Endometrium (tissue), 2 donors: ENCODE measurements around the gene CDYL.

Experiments used
- FAIRE-seq: peaks from 2 replicates; lab custom pipeline; 2012; peaks lifted over from hg19 to GRCh38; lab: Jason Lieb, UNC
- donor health status: control.
- donor health status: control.

Gene CDYL

GRCh38 chr6:4776131-4776492, at the start of gene CDYL:
Gene CDYL (plus strand): TSS chr6:4776404. CDS start chr6:4776784, 380 bp downstream.
- no peak for FAIRE-seq

DNA sequence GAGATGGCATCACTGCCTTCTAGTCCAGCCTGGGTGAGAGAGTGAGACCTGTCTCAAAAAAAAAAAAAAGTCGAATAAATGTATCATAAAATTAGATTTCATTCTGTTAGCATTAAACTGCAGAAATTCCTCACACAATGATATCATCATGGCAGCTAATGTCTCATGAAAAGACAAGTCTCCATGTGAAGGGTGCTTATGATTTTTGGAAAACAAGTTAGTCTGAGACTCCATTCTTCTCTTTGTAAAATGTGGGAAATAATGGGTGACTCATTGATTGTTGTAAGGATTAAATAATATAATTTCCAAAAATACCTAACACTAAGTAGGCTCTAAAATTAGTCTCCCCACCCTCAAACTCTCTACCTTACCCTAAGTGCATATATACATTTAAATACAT, 49.6 kb upstream of the CDYL start:
- FAIRE-seq = no peak

DNA sequence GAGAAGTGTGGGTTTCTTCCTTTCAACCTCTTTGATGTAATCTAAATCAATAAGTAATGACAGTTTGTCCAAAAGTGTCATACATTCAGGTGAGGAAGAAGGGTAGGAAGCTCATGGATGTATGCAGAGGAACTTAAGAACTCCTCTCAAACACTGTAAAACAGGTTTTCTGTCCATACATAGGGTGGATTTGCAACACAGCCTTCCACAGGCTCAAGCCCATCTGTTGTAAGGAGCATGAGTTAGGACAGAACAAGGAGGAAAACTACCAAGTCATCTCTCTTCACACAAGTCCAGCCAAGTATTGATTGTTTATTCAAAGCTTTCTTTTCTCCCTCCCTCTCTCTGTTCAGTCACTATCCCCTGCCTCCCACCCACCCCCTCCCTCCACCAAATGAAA, 49.0 kb upstream of the CDYL start:
- no peak for FAIRE-seq

- no peak for FAIRE-seq
Measured at GRCh38 chr6:4727671-4728435, 48.4 kb upstream of the CDYL start.

DNA sequence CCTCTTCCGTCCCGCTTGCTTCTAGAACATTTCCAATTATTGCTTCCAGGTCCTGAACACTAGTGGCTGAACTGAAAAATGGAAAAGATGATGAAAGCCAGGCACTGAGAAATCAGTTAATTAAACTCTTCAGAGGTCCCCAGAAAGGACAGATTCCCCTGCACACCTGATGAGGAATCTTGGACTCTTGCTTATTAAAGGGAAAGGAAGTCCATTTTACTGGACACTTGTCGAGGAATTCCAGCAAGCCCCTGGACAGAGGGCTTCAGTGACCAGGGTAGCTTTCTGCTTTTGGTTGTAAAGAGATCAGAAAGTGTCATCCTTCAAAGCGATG, 47.8 kb upstream of the CDYL start:
- no peak for FAIRE-seq

DNA sequence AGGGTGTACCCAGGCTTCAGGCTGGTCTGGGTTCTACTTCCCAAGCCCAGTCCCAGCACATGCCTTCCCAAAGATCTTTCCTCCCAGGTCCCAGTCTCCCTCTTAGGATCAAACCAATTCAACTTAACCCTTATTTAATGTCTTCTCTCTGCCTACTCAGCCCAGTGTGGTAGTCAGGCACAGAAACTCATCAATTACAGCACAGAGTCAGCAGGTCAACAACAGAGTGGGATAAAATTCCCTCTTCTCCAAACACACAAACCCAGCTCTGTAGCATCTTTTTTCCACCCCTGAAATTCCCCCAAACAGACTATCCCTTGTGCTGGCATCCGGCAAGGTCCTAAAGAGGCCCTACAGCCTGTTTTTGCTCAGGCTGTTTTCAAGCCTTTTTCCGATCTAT, 47.3 kb upstream of the CDYL start:
- FAIRE-seq = no peak

GRCh38 chr6:4731996-4732395, 44.2 kb upstream of the CDYL start:
- no peak for FAIRE-seq

- FAIRE-seq = no peak
Measured at GRCh38 chr6:4732691-4733315, 43.4 kb upstream of the CDYL start.

DNA sequence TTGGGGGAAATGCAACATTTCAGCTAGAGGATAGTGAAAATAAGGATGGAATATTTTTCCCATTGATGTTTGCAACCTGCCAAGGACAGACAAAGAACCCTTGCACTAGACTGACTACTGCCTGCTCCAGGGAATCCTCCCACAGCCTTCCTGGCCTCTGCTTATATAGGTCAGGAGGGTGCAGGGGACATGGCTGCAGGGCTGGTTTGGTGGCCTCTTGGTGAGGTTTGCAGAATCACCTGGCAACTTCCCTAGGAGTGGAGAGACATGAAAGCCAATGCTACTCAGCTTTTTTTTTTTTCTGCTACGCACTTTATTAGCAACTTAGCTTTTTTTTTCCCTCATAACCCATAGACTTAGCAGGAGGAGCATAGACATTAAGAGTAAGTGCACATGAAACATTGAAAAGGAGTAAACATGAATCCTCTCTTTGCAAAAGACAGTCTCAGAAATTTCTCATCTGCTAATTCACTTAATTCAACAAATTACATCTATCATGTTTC, 39.8 kb upstream of the CDYL start:
- no peak for FAIRE-seq

- FAIRE-seq = no peak
Measured at GRCh38 chr6:4740032-4740431, 36.2 kb upstream of the CDYL start.

DNA sequence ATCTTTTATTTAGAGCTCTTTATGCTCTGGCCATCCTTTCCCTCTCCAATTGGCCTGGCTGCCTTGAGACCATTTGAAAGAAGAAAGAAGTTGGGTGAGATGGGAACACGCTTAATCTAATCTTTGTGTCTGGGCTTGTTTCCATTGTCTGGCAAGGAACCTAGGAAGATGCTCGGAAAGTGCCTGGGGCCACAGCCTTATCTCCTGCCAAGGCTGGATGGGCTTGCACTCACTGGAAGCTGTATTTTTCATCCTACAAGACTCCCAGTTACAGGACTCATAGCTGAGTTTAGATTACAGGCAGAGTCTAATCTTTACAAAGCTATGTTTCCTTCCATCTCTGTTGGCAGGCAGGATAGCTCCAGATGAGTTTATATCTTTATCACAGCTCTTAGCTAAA, 33.1 kb upstream of the CDYL start:
- FAIRE-seq = no peak

DNA sequence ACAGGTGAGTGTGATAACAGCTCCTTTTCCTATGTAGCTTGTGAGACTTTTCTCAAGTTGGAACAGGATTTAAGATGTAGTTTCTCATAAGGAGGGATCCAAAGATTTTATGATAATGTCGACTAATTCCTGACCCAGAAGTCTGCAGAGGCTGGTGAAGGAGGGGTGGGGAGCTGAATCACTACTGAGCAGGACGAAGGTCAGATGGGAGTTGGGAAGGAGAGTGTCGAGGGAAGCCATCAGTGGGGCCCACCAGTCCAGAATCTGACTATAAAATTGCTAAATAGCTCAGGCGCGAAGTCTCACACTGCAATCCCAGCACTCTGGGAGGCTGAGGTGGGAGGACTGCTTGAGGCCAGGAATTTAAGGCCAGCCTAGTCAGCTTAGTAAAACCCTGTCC, 32.3 kb upstream of the CDYL start:
- no peak for FAIRE-seq

DNA sequence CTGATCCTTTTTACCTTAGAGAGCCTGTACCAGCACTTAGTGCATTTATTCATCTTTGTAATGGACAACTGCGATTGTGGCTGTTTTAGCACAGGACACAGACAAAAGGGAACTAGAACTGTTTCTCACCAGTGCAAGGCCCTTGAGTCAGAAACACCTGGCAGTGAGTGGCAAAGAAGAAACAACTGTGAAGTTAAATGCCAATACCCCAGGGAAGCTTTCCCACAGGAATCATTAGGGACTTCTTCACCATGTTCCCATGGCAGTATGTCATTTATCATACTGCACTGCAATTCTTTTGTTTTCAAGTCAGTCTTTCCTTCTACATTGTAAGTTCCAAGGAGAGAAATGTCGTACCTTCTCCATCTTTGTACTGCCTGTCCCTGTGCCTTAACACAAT, 28.6 kb upstream of the CDYL start:
- no peak for FAIRE-seq

- no peak for FAIRE-seq
Measured at GRCh38 chr6:4751823-4752464, 24.3 kb upstream of the CDYL start.

DNA sequence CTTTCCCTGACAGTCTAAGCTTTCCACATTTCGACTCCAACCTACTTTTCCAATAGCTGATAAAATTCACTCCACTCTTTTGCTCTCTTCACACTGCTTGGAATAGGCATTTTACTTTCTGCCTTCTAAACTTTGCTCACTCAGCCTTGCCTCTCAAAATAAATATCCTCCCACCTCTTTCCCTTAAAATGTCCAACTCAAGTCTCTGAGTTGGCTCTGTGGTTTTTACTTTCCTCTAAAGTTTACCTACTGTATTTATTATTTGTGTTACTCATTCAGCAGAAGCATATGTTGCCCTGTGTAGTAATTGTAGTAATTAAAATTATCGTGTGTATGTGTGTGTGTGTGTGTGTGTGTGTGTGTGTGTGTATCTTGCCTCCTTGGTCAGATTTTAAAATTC, 20.0 kb upstream of the CDYL start:
- no peak for FAIRE-seq

GRCh38 chr6:4759997-4760396, 16.2 kb upstream of the CDYL start:
- no peak for FAIRE-seq

GRCh38 chr6:4760773-4761172, 15.4 kb upstream of the CDYL start:
- FAIRE-seq = no peak

- FAIRE-seq = no peak
Measured at GRCh38 chr6:4762294-4762693, 13.9 kb upstream of the CDYL start.

GRCh38 chr6:4763921-4764320, 12.3 kb upstream of the CDYL start:
- FAIRE-seq = no peak

GRCh38 chr6:4768815-4769214, 7.4 kb upstream of the CDYL start:
- no peak for FAIRE-seq

DNA sequence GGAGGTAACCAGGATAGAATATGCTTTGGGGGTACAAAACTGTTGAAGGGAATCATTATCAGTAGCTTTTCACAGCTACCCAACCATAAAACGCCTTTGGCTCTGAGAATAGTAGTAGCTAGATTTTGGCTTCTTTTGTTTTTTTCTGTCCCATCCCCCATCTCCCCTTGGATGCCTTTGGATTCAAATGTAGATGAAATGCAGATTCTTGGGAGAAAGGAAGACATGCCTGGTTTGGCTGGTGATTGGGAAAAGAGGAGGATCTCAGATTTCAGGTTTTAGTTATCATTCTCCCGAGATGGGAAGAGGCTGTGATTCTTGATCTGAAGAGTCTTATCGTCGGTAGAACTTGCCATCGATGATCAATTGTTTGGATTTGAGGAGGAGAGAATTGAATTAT, 3.5 kb upstream of the CDYL start:
- no peak for FAIRE-seq

GRCh38 chr6:4773181-4773580, 3.0 kb upstream of the CDYL start:
- FAIRE-seq = no peak

- no peak for FAIRE-seq
Measured at GRCh38 chr6:4774296-4774695, 1.9 kb upstream of the CDYL start.
